Neuronal stem cell (in vitro differentiated cells): Measurements from ENCODE around the gene CCDC187.

Experiments used
- DNase-seq: peaks from one replicate; pipeline ENCODE4 v3.0.0-alpha.2; 2013; ENCODE audit warnings: low spot score
- H2AFZ ChIP-seq: one replicate; pipeline ENCODE4 v1.6.1; 2013; ENCODE audit warnings: mild to moderate bottlenecking, low read length, inconsistent platforms
- H2AK5ac ChIP-seq: 2 replicates; pipeline ENCODE4 v1.6.1; 2013; ENCODE audit warnings: low read depth, mild to moderate bottlenecking, inconsistent platforms, low read length, moderate library complexity, mixed read lengths
- H2BK120ac ChIP-seq: 2 replicates; pipeline ENCODE4 v1.6.1; 2013; ENCODE audit warnings: low read depth, mild to moderate bottlenecking, inconsistent platforms, low read length, moderate library complexity, mixed read lengths
- H2BK12ac ChIP-seq: one replicate; pipeline ENCODE4 v1.6.1; 2013; ENCODE audit warnings: low read length, inconsistent platforms
- H2BK15ac ChIP-seq: 2 replicates; pipeline ENCODE4 v1.6.1; 2013; ENCODE audit warnings: mild to moderate bottlenecking, low read length, inconsistent platforms, mixed read lengths
- H2BK5ac ChIP-seq: one replicate; pipeline ENCODE4 v1.6.1; 2013; ENCODE audit warnings: inconsistent platforms, mild to moderate bottlenecking, low read length, moderate library complexity
- H3K14ac ChIP-seq: one replicate; pipeline ENCODE4 v1.6.1; 2013; ENCODE audit warnings: low read length, inconsistent platforms
- H3K18ac ChIP-seq: 2 replicates; pipeline ENCODE4 v1.6.1; 2013; ENCODE audit warnings: low read length, inconsistent platforms
- H3K23ac ChIP-seq: 2 replicates; pipeline ENCODE4 v1.6.1; 2013; ENCODE audit warnings: low read depth, mild to moderate bottlenecking, mixed read lengths, low read length, inconsistent platforms; ENCODE audit not compliant: poor library complexity
- H3K27ac ChIP-seq: replicated peaks from 3 replicates; pipeline ENCODE4 v1.5.1; 2013; ENCODE audit warnings: low read length, inconsistent platforms
- H3K27me3 ChIP-seq, 3 experiments: 2 replicates each; pipeline ENCODE4 v1.6.1; 2013; ENCODE audit warnings: low read length in 3 of 3, mild to moderate bottlenecking in 2 of 3, inconsistent platforms in 1 of 3, low read depth in 1 of 3, mixed read lengths in 1 of 3, moderate library complexity in 1 of 3; ENCODE audit not compliant: control insufficient read depth in 3 of 3, insufficient read depth in 3 of 3
- H3K36me3 ChIP-seq, 2 donors: replicated peaks in 1 of 2; 2 replicates each; pipeline ENCODE4 v1.6.1; 2013; ENCODE audit warnings: low read length in 2 of 2; ENCODE audit not compliant: control insufficient read depth in 2 of 2, insufficient read depth in 2 of 2
- H3K4ac ChIP-seq: 2 replicates; pipeline ENCODE4 v1.6.1; 2013; ENCODE audit warnings: inconsistent platforms, mild to moderate bottlenecking, low read length, moderate library complexity
- H3K4me1 ChIP-seq, 2 donors: 1 replicate in 1 of 2; 2 replicates in 1 of 2; pipeline ENCODE4 v1.6.1; 2013; ENCODE audit warnings: low read length in 2 of 2, low read depth in 1 of 2; ENCODE audit not compliant: control insufficient read depth in 2 of 2, insufficient read depth in 1 of 2
- H3K4me2 ChIP-seq: one replicate; pipeline ENCODE4 v1.6.1; 2013; ENCODE audit warnings: mild to moderate bottlenecking, low read length, inconsistent platforms; ENCODE audit not compliant: insufficient read depth, poor library complexity, severe bottlenecking
- H3K4me3 ChIP-seq, 2 donors: 2 replicates each; pipeline ENCODE4 v1.5.1; 2013; ENCODE audit warnings: low read length in 2 of 2, mild to moderate bottlenecking in 2 of 2, inconsistent platforms in 1 of 2, moderate library complexity in 1 of 2
- H3K79me1 ChIP-seq: one replicate; pipeline ENCODE4 v1.6.1; 2013; ENCODE audit warnings: low read depth, mild to moderate bottlenecking, inconsistent platforms, low read length, moderate library complexity
- H3K9ac ChIP-seq: one replicate; pipeline ENCODE4 v1.6.1; 2013; ENCODE audit warnings: mild to moderate bottlenecking, low read depth, low read length, inconsistent platforms; ENCODE audit not compliant: poor library complexity
- H3K9me3 ChIP-seq, 2 donors: replicated peaks in 1 of 2; 2 replicates each; pipeline versions ENCODE3 to v1.6.1; 2013; ENCODE audit warnings: low read length in 2 of 2, mild to moderate bottlenecking in 2 of 2, inconsistent platforms in 1 of 2, low read depth in 1 of 2, mixed read lengths in 1 of 2, moderate library complexity in 1 of 2; ENCODE audit not compliant: control insufficient read depth in 2 of 2, insufficient read depth in 1 of 2
- H4K8ac ChIP-seq: one replicate; pipeline ENCODE4 v1.6.1; 2013; ENCODE audit warnings: low read depth, mild to moderate bottlenecking, inconsistent platforms, low read length, moderate library complexity
- H4K91ac ChIP-seq: one replicate; pipeline ENCODE4 v1.6.1; 2013; ENCODE audit warnings: low read length, low read depth, mild to moderate bottlenecking, inconsistent platforms; ENCODE audit not compliant: poor library complexity
- WGBS, 2 donors: extraction: QIAGEN DNeasy Blood & Tissue Kit; methylation state at CpG; one replicate each; pipeline ENCODE4 v1.1.7; 2013; ENCODE audit warnings: missing lambda C conversion rate in 2 of 2, mixed read lengths in 1 of 2; ENCODE audit not compliant: insufficient read length in 2 of 2, insufficient replicate concordance in 1 of 2; ENCODE audit errors: extremely low coverage in 2 of 2; 5-methylcytosine and 5-hydroxymethylcytosine counted together

The CCDC187 gene

GRCh38 chr9:136286359-136286986 lies 17.4 kb downstream of the CCDC187 start:
- H3K4me2 ChIP-seq, result no peak overlapping the region
- H3K4me3 ChIP-seq, result peak overlapping the region in 1 of 2 donors; percentile 25
- H2BK12ac ChIP-seq, result peak overlapping the region; percentile 58
- no peak overlapping the region for H4K91ac ChIP-seq
- no peak overlapping the region for H2AFZ ChIP-seq
- H3K14ac ChIP-seq, result peak overlapping the region; percentile 31
- H3K9ac ChIP-seq, result no peak overlapping the region
- H3K4me1 ChIP-seq, result peaks cover 0 to 3% of the 10 kb centered on the region in 2 donors
- no CpG with 5 or more reads among the region's 30 CpGs for WGBS, 2 donors
- H3K18ac ChIP-seq, result peak overlapping the region; percentile 72
- no peak overlapping the region for H3K27ac ChIP-seq
- no peak for DNase-seq
- peak overlapping the region; percentile 66 for H3K4ac ChIP-seq
- no peak overlapping the region for H2BK120ac ChIP-seq
- H4K8ac ChIP-seq, result no peak overlapping the region
- H3K9me3 ChIP-seq, result no peaks in the 10 kb centered on the region
- H2BK15ac ChIP-seq, result peak overlapping the region; percentile 85
- peak overlapping the region; percentile 73 for H3K23ac ChIP-seq
- H2AK5ac ChIP-seq, result peak overlapping the region; percentile 97
- H3K27me3 ChIP-seq, result peaks cover 0 to 65% (median 0%) of the 10 kb centered on the region in 3 experiments
- H3K36me3 ChIP-seq, result no peaks in the 10 kb centered on the region
- no peak overlapping the region for H2BK5ac ChIP-seq
- peaks cover 3% of the 10 kb centered on the region for H3K79me1 ChIP-seq

GRCh38 chr9:136285501-136286358 lies 18.2 kb downstream of the CCDC187 start:
- no peak overlapping the region for H2BK5ac ChIP-seq
- peak overlapping the region; percentile 50 for H3K9ac ChIP-seq
- no peak overlapping the region for H3K14ac ChIP-seq
- peak overlapping the region; percentile 75 for H2BK15ac ChIP-seq
- peaks cover 3% of the 10 kb centered on the region for H3K79me1 ChIP-seq
- H3K18ac ChIP-seq, result peak overlapping the region; percentile 38
- peak overlapping the region; percentile 72 for H4K91ac ChIP-seq
- peak overlapping the region; percentile 23 for H3K4ac ChIP-seq
- no peak for DNase-seq
- H3K4me1 ChIP-seq, result peaks cover 0 to 3% of the 10 kb centered on the region in 2 donors
- no CpG with 5 or more reads among the region's 28 CpGs for WGBS, 2 donors
- no peak overlapping the region for H3K4me3 ChIP-seq
- no peaks in the 10 kb centered on the region for H3K9me3 ChIP-seq
- H3K36me3 ChIP-seq, result no peaks in the 10 kb centered on the region
- H3K4me2 ChIP-seq, result no peak overlapping the region
- H2BK12ac ChIP-seq, result peak overlapping the region; percentile 58
- H2BK120ac ChIP-seq, result no peak overlapping the region
- H3K27me3 ChIP-seq, result peaks cover 0 to 61% (median 0%) of the 10 kb centered on the region in 3 experiments
- peak overlapping the region; percentile 97 for H2AK5ac ChIP-seq
- H3K23ac ChIP-seq, result peak overlapping the region; percentile 65
- no peak overlapping the region for H2AFZ ChIP-seq
- H4K8ac ChIP-seq, result no peak overlapping the region
- no peak overlapping the region for H3K27ac ChIP-seq

GRCh38 chr9:136284951-136285350 lies 18.9 kb downstream of the CCDC187 start:
- Histone ChIP-seq H3K79me1 (peaks cover 3% of the 10 kb centered on the region), H3K4me1 (peaks cover 0 to 3% of the 10 kb centered on the region in 2 donors), H2BK5ac (no peak overlapping the region), H3K4me3 (no peak overlapping the region), H3K18ac (no peak overlapping the region), H3K4ac (no peak overlapping the region), H3K36me3 (no peaks in the 10 kb centered on the region), H3K4me2 (no peak overlapping the region), H3K27ac (no peak overlapping the region), H3K27me3 (peaks cover 0 to 64% (median 0%) of the 10 kb centered on the region in 3 experiments), H2BK12ac (peak overlapping the region; percentile 73), H3K23ac (peak overlapping the region; percentile 65), H3K9me3 (no peaks in the 10 kb centered on the region), H4K91ac (no peak overlapping the region), H4K8ac (no peak overlapping the region), H2BK120ac (no peak overlapping the region), H2BK15ac (peak overlapping the region; percentile 81), H3K9ac (no peak overlapping the region), H2AK5ac (peak overlapping the region; percentile 100), H3K14ac (peak overlapping the region; percentile 21), H2AFZ (no peak overlapping the region)
- no peak for DNase-seq
- no CpG with 5 or more reads among the region's 19 CpGs for WGBS, 2 donors

GRCh38 chr9:136284311-136284710 lies 19.6 kb downstream of the CCDC187 start:
- Histone ChIP-seq H4K8ac (no peak overlapping the region), H3K18ac (peak overlapping the region; percentile 28), H2BK120ac (no peak overlapping the region), H3K9ac (no peak overlapping the region), H2BK12ac (peak overlapping the region; percentile 16), H3K14ac (peak overlapping the region; percentile 6), H3K4me2 (no peak overlapping the region), H4K91ac (no peak overlapping the region), H3K23ac (peak overlapping the region; percentile 34), H2AFZ (no peak overlapping the region), H3K79me1 (peaks cover 3% of the 10 kb centered on the region), H3K4me3 (no peak overlapping the region), H3K27ac (no peak overlapping the region), H2AK5ac (peak overlapping the region; percentile 98), H2BK15ac (peak overlapping the region; percentile 89), H3K36me3 (no peaks in the 10 kb centered on the region), H3K4ac (no peak overlapping the region), H2BK5ac (peak overlapping the region; percentile 7), H3K9me3 (no peaks in the 10 kb centered on the region), H3K4me1 (peaks cover 0 to 3% of the 10 kb centered on the region in 2 donors), H3K27me3 (peaks cover 0 to 70% (median 0%) of the 10 kb centered on the region in 3 experiments)
- WGBS, 2 donors, result no CpG with 5 or more reads among the region's 22 CpGs
- no peak for DNase-seq
